SK-N-SH treated with all-trans-retinoic acid at 6 μM for 48 hours (cell line): Measurements from ENCODE around the gene THSD7A.

Experiments used
- ATAC-seq: fragments of 200-7000 bp; cut with Tn5 transposase; 3 replicates; pipeline ENCODE4 v1.9.1; 2020; ENCODE audit warnings: mild to moderate bottlenecking, moderate library complexity
- ARNTL ChIP-seq: fragments of 450-650 bp; formaldehyde crosslinking; IDR thresholded peaks from 2 replicates; pipeline ENCODE4 v1.5.0; 2020; ENCODE audit warnings: low read depth, mild to moderate bottlenecking, moderate library complexity, borderline replicate concordance
- BACH2 ChIP-seq: fragments of 250-450 bp; sonication (Bioruptor Pico); IDR thresholded peaks from 2 replicates; pipeline ENCODE4 v1.9.0; 2021; ENCODE audit warnings: mild to moderate bottlenecking, borderline replicate concordance
- CREB5 ChIP-seq: fragments of 250-450 bp; sonication (Bioruptor Pico); IDR thresholded peaks from 2 replicates; pipeline ENCODE4 v1.5.1; 2020; ENCODE audit warnings: low read depth, mild to moderate bottlenecking, moderate library complexity
- CSDC2 ChIP-seq: fragments of 250-450 bp; sonication (Bioruptor Pico); IDR thresholded peaks from 2 replicates; pipeline ENCODE4 v1.5.0; 2020; ENCODE audit warnings: mild to moderate bottlenecking, moderate library complexity
- CSRNP3 ChIP-seq: fragments of 250-450 bp; sonication (Bioruptor Pico); IDR thresholded peaks from 2 replicates; pipeline ENCODE4 v1.5.1; 2021; ENCODE audit warnings: mild to moderate bottlenecking, moderate library complexity
- ESRRG ChIP-seq: fragments of 250-450 bp; sonication (Bioruptor Pico); IDR thresholded peaks from 2 replicates; pipeline ENCODE4 v1.6.1; 2021; ENCODE audit warnings: mild to moderate bottlenecking
- GLIS3 ChIP-seq: fragments of 250-450 bp; sonication (Bioruptor Pico); IDR thresholded peaks from 2 replicates; pipeline ENCODE4 v1.5.0; 2020; ENCODE audit warnings: mild to moderate bottlenecking, moderate library complexity
- ISL1 ChIP-seq: fragments of 250-450 bp; sonication (Bioruptor Pico); IDR thresholded peaks from 2 replicates; pipeline ENCODE4 v2.1.2; 2022; ENCODE audit warnings: mild to moderate bottlenecking, moderate library complexity
- OSR1 ChIP-seq: fragments of 250-450 bp; sonication (Bioruptor Pico); IDR thresholded peaks from 2 replicates; pipeline ENCODE4 v1.8.0; 2022; ENCODE audit warnings: moderate library complexity, mild to moderate bottlenecking, inconsistent platforms
- PATZ1 ChIP-seq: fragments of 250-450 bp; sonication (Bioruptor Pico); IDR thresholded peaks from 2 replicates; pipeline ENCODE4 v1.8.0; 2020; ENCODE audit warnings: mild to moderate bottlenecking, moderate library complexity, borderline replicate concordance
- POU6F1 ChIP-seq: fragments of 250-450 bp; sonication (Bioruptor Pico); IDR thresholded peaks from 2 replicates; pipeline ENCODE4 v1.8.0; 2021; ENCODE audit warnings: low read depth, mild to moderate bottlenecking, moderate library complexity, borderline replicate concordance
- RARB ChIP-seq: fragments of 250-450 bp; sonication (Bioruptor Pico); IDR thresholded peaks from 2 replicates; pipeline ENCODE4 v1.8.0; 2021; ENCODE audit warnings: mild to moderate bottlenecking, moderate library complexity
- SNAI2 ChIP-seq: fragments of 250-450 bp; sonication (Bioruptor Pico); IDR thresholded peaks from 2 replicates; pipeline ENCODE4 v1.5.0; 2020; ENCODE audit warnings: mild to moderate bottlenecking, moderate library complexity
- TCF4 ChIP-seq: fragments of 250-450 bp; sonication (Bioruptor Pico); IDR thresholded peaks from 2 replicates; pipeline ENCODE4 v1.8.0; 2021; ENCODE audit warnings: mild to moderate bottlenecking, moderate library complexity, borderline replicate concordance
- TOX ChIP-seq: fragments of 250-450 bp; sonication (Bioruptor Pico); IDR thresholded peaks from 2 replicates; pipeline ENCODE4 v1.8.0; 2021; ENCODE audit warnings: mild to moderate bottlenecking, moderate library complexity, borderline replicate concordance
- TSHZ2 ChIP-seq: fragments of 250-450 bp; sonication (Bioruptor Pico); IDR thresholded peaks from 2 replicates; pipeline ENCODE4 v1.5.0; 2020; ENCODE audit warnings: mild to moderate bottlenecking, moderate library complexity
- ZC3H10 ChIP-seq: fragments of 250-450 bp; sonication (Bioruptor Pico); IDR thresholded peaks from 2 replicates; pipeline ENCODE4 v1.5.1; 2021; ENCODE audit warnings: mild to moderate bottlenecking, moderate library complexity
- ZFP3 ChIP-seq: fragments of 250-450 bp; sonication (Bioruptor Pico); IDR thresholded peaks from 2 replicates; pipeline ENCODE4 v1.5.0; 2020; ENCODE audit warnings: mild to moderate bottlenecking, moderate library complexity
- ZFP30 ChIP-seq: fragments of 450-650 bp; formaldehyde crosslinking; IDR thresholded peaks from 2 replicates; pipeline ENCODE4 v1.5.0; 2022; ENCODE audit warnings: mild to moderate bottlenecking, moderate library complexity
- ZNF565 ChIP-seq: fragments of 450-650 bp; formaldehyde crosslinking; conservative IDR thresholded peaks from 2 replicates; pipeline ENCODE4 v1.5.0; 2020; ENCODE audit warnings: low read depth, mild to moderate bottlenecking, moderate library complexity
- ZNF70 ChIP-seq: fragments of 450-650 bp; formaldehyde crosslinking; IDR thresholded peaks from 2 replicates; pipeline ENCODE4 v1.5.0; 2020; ENCODE audit warnings: mild to moderate bottlenecking, moderate library complexity
- ZNF8 ChIP-seq: fragments of 450-650 bp; formaldehyde crosslinking; IDR thresholded peaks from 2 replicates; pipeline ENCODE4 v1.5.0; 2020; ENCODE audit warnings: mild to moderate bottlenecking, moderate library complexity

THSD7A gene

GRCh38 chr7:11591055-11591633, 240.9 kb downstream of the THSD7A start:
- no peak for TF ChIP-seq ZFP30 (CRISPR knock-in tag)
- TF ChIP-seq TOX (CRISPR knock-in tag), result no peak
- no peak for TF ChIP-seq ZFP3 (CRISPR knock-in tag)
- TF ChIP-seq POU6F1, result no peak
- TF ChIP-seq ZNF70 (CRISPR knock-in tag), result no peak
- no peak for TF ChIP-seq CSDC2
- no peak for TF ChIP-seq ARNTL (CRISPR knock-in tag)
- no peak for ATAC-seq

- ATAC-seq, result no peak
- TF ChIP-seq TOX (CRISPR knock-in tag) (no peak), CREB5 (CRISPR knock-in tag) (no peak), ZFP3 (CRISPR knock-in tag) (no peak), RARB (CRISPR knock-in tag) (no peak), CSRNP3 (CRISPR knock-in tag) (no peak), BACH2 (CRISPR knock-in tag) (no peak), ISL1 (no peak), OSR1 (CRISPR knock-in tag) (no peak), SNAI2 (CRISPR knock-in tag) (no peak), TSHZ2 (no peak), ESRRG (CRISPR knock-in tag) (no peak), ZNF565 (CRISPR knock-in tag) (no peak), ZNF8 (CRISPR knock-in tag) (no peak)
Observed at GRCh38 chr7:11589251-11589650, 242.7 kb downstream of the THSD7A start.

GRCh38 chr7:11587814-11588213, 244.2 kb downstream of the THSD7A start:
- no peak for ATAC-seq
- TF ChIP-seq GLIS3 (CRISPR knock-in tag), result no peak
- TF ChIP-seq ZNF70 (CRISPR knock-in tag), result no peak
- TF ChIP-seq POU6F1, result no peak
- TF ChIP-seq ISL1, result no peak
- TF ChIP-seq RARB (CRISPR knock-in tag), result no peak
- TF ChIP-seq ZFP30 (CRISPR knock-in tag), result no peak
- TF ChIP-seq CSRNP3 (CRISPR knock-in tag), result no peak
- no peak for TF ChIP-seq ZNF8 (CRISPR knock-in tag)
- TF ChIP-seq SNAI2 (CRISPR knock-in tag), result no peak
- TF ChIP-seq BACH2 (CRISPR knock-in tag), result no peak
- no peak for TF ChIP-seq ZC3H10 (CRISPR knock-in tag)
- no peak for TF ChIP-seq TCF4 (CRISPR knock-in tag)
- no peak for TF ChIP-seq ZFP3 (CRISPR knock-in tag)
- no peak for TF ChIP-seq TSHZ2
- no peak for TF ChIP-seq ARNTL (CRISPR knock-in tag)
- no peak for TF ChIP-seq PATZ1
